CD4-positive, alpha-beta T cell (primary cell): ENCODE results near the gene GAS7. TPM values are rescaled to one million over a fixed set of nuclear protein-coding genes. Genes with fewer than 3 reads are reported as not detected.

Source experiments
- ATAC-seq: fragments of 200-7000 bp; cut with Tn5 transposase; one replicate; pipeline ENCODE4 v1.10.0; 2022; ENCODE audit warnings: mild to moderate bottlenecking; ENCODE audit not compliant: poor library complexity
- CTCF ChIA-PET: fragments of 350-600 bp; sonication (Branson Sonifier 250); formaldehyde crosslinking; loops from one replicate; lab custom pipeline; 2021; ENCODE audit warnings: antibody characterized with exemption, inconsistent platforms; lab: Charles Lee
- POLR2A ChIA-PET: fragments of 350-600 bp; sonication (Branson Sonifier 250); formaldehyde crosslinking; loops from one replicate; lab custom pipeline; 2021; ENCODE audit warnings: antibody characterized with exemption, inconsistent platforms; lab: Charles Lee
- DNase-seq, 14 experiments: peaks; one replicate each; pipeline ENCODE4 v3.0.0-alpha.2; 2013 to 2020; ENCODE audit warnings: mixed read lengths in 2 of 14
- H3K27ac ChIP-seq, 2 donors: one replicate each; pipeline versions ENCODE4 v1.5.1 to v1.7.0; 2013; ENCODE audit warnings: low read length in 2 of 2, low read depth in 1 of 2, mild to moderate bottlenecking in 1 of 2
- H3K27me3 ChIP-seq, 2 experiments: 1 replicate in 1 of 2; 2 replicates in 1 of 2; pipeline versions ENCODE4 v1.6.1 to v1.7.0; 2013; ENCODE audit warnings: low read length in 2 of 2, control low read depth in 1 of 2, mild to moderate bottlenecking in 1 of 2, moderate library complexity in 1 of 2; ENCODE audit not compliant: insufficient read depth in 2 of 2, control insufficient read depth in 1 of 2
- H3K36me3 ChIP-seq: one replicate; pipeline ENCODE4 v1.6.1; 2013; ENCODE audit warnings: low read length, control low read depth; ENCODE audit not compliant: insufficient read depth
- H3K4me1 ChIP-seq: one replicate; pipeline ENCODE4 v1.6.1; 2013; ENCODE audit warnings: low read length, control low read depth; ENCODE audit not compliant: insufficient read depth
- H3K4me3 ChIP-seq: one replicate; pipeline ENCODE4 v1.5.1; 2013; ENCODE audit warnings: mild to moderate bottlenecking, low read length, moderate library complexity
- H3K9me3 ChIP-seq, 2 experiments: 1 replicate in 1 of 2; 2 replicates in 1 of 2; pipeline versions ENCODE4 v1.6.1 to v1.7.0; 2013; ENCODE audit warnings: low read length in 2 of 2, mild to moderate bottlenecking in 2 of 2, control low read depth in 1 of 2, moderate library complexity in 1 of 2; ENCODE audit not compliant: control insufficient read depth in 1 of 2, insufficient read depth in 1 of 2
- H3K27ac Mint-ChIP-seq: one replicate; pipeline ENCODE4 v1.8.0; 2020; ENCODE audit warnings: mixed read lengths
- H3K27me3 Mint-ChIP-seq: one replicate; pipeline ENCODE4 v1.8.0; 2021; ENCODE audit warnings: mixed read lengths
- H3K36me3 Mint-ChIP-seq: one replicate; pipeline ENCODE4 v1.8.0; 2021; ENCODE audit warnings: low read depth, mixed read lengths
- H3K4me1 Mint-ChIP-seq: one replicate; pipeline ENCODE4 v1.8.0; 2021; ENCODE audit warnings: low read depth, mixed read lengths
- H3K4me3 Mint-ChIP-seq: one replicate; pipeline ENCODE4 v1.8.0; 2020; ENCODE audit warnings: mild to moderate bottlenecking, mixed read lengths
- H3K9me3 Mint-ChIP-seq: one replicate; pipeline ENCODE4 v1.8.0; 2020; ENCODE audit warnings: mixed read lengths
- intact Hi-C, 2 experiments: fragments of 100-400 bp; cut with DNase I in 1 of 2; cut with micrococcal nuclease in 1 of 2; formaldehyde crosslinking; loops; one replicate each; pipeline versions ENCODE4 v1.15.1 to v1.9.0; 2023 to 2025; cut with DNase I, micrococcal nuclease
- total RNA-seq, 174 experiments: library from RNA in 2 of 174; stranded (reverse) in 2 of 174; gene quantifications; one replicate each; pipeline ENCODE4 v1.2.3 and lab custom pipeline; 2021 to 2026
- TF ChIP-seq, protein P1 (sequence below): fragments of 200-600 bp; IDR thresholded peaks from one replicate; pipeline ENCODE4 v1.8.0; 2022; ENCODE audit warnings: antibody characterized with exemption, mild to moderate bottlenecking

GAS7 gene
- total RNA-seq, 2 experiments from 2014 or later, result 1.8 to 3.4 TPM

DNA sequence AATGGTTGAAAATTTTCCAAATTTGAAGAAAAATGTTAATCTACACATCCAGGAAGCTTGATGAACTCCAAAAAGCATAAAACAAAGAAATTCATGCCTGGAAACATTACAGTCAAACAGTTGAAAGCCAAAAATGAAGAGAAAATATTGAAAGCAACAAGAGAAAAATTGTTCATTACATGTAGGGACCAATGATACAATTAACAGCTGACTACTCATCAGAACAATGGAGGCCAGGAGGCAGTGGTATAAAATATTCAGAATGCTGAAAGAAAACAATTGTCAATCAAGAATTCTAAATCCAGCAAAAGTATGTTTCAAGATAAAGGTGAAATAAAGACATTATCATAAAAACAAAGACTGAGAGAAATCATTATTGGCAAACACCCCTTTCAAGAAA is 315.0 kb downstream of the GAS7 start:
- intact Hi-C loops, result no loop called here
- Mint-ChIP-seq H3K4me1 (no peaks in the 10 kb centered on the region), H3K4me3 (no peak overlapping the region), H3K27ac (no peak overlapping the region), H3K9me3 (peaks cover 2% of the 10 kb centered on the region), H3K36me3 (no peaks in the 10 kb centered on the region), H3K27me3 (peaks cover 12% of the 10 kb centered on the region)
- Histone ChIP-seq H3K4me1 (no peaks in the 10 kb centered on the region), H3K27me3 (no peaks in the 10 kb centered on the region), H3K9me3 (peaks cover 9 to 10% of the 10 kb centered on the region in 2 experiments), H3K4me3 (no peak overlapping the region), H3K27ac (no peak overlapping the region), H3K36me3 (no peaks in the 10 kb centered on the region)
- ChIA-PET CTCF (no interaction called here), POLR2A (no interaction called here)
- DNase-seq (no peak), ATAC-seq (no peak)
- TF ChIP-seq, protein P1, sequence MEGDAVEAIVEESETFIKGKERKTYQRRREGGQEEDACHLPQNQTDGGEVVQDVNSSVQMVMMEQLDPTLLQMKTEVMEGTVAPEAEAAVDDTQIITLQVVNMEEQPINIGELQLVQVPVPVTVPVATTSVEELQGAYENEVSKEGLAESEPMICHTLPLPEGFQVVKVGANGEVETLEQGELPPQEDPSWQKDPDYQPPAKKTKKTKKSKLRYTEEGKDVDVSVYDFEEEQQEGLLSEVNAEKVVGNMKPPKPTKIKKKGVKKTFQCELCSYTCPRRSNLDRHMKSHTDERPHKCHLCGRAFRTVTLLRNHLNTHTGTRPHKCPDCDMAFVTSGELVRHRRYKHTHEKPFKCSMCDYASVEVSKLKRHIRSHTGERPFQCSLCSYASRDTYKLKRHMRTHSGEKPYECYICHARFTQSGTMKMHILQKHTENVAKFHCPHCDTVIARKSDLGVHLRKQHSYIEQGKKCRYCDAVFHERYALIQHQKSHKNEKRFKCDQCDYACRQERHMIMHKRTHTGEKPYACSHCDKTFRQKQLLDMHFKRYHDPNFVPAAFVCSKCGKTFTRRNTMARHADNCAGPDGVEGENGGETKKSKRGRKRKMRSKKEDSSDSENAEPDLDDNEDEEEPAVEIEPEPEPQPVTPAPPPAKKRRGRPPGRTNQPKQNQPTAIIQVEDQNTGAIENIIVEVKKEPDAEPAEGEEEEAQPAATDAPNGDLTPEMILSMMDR, result no peak

DNA sequence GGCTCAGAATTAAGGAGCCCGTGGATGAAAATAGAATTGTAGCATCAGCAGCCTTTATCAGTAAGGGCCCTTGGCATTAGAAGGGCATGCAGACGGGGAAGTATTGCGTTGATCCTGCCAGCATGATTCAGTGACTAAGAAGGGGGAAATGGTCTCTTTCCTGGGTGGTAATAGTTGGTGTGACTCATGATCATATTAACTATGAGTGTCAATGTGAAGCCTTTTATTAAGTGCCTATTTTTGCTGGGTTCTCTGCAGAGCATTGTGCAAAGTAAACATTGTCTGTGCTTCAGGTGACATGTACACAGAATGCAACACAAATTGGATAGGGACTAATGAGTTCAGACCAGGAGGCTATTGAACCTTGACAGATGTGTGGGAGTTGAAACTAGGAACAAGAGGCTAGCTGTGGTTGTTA is 317.8 kb downstream of the GAS7 start:
- Mint-ChIP-seq H3K36me3 (no peaks in the 10 kb centered on the region), H3K9me3 (peaks cover 2% of the 10 kb centered on the region), H3K4me3 (no peak overlapping the region), H3K27ac (no peak overlapping the region), H3K27me3 (peaks cover 23% of the 10 kb centered on the region), H3K4me1 (no peaks in the 10 kb centered on the region)
- intact Hi-C loops, result no loop called here
- Histone ChIP-seq H3K36me3 (no peaks in the 10 kb centered on the region), H3K27ac (no peak overlapping the region), H3K9me3 (peaks cover 9 to 10% of the 10 kb centered on the region in 2 experiments), H3K4me3 (no peak overlapping the region), H3K4me1 (no peaks in the 10 kb centered on the region), H3K27me3 (no peaks in the 10 kb centered on the region)
- peak in 2 of 14 experiments; percentile 34 to 36 for DNase-seq
- ATAC-seq, result no peak
- TF ChIP-seq, protein P1, result no peak
- ChIA-PET POLR2A (no interaction called here), CTCF (no interaction called here)

DNA sequence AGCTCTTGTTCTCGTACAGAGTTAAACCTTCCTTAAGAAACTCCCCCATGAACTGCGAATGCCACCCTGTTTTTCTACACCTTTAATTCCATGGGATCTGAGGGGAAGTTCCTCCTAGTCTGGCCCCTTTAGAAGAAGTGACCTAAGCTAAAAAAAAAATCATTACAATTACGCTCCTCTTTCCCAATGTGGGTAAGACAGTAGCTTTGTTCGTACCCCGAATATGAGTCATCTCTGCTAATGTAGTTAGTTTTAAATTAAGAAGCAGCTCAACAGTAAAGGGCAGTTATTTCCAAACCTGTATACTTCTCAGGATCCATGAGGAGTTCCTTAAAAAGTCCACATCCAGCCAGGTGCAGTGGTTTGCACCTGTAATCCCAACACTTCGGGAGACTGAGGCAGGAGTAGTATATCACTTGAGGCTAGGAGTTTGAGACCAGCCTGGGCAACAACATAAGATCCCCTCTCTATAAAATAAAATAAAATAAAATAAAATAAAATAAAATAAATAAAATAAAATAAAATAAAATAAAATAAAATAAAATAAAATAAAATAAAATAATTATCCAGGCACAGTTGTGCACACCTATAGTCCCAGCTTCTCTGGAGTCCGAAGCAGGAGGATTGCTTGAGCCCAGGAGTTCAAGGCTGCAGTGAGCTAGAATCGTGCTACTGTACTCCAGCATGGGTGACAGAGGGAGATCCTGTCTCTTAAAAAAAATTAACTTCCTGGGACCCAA is 319.4 kb downstream of the GAS7 start:
- POLR2A ChIA-PET, result no interaction called here
- no peak overlapping the region for H3K27ac Mint-ChIP-seq
- H3K27ac ChIP-seq, result no peak overlapping the region

More for the DNA sequence above, 319.4 kb downstream of the GAS7 start:
- Histone ChIP-seq H3K9me3 (peaks cover 6 to 10% of the 10 kb centered on the region in 2 experiments), H3K36me3 (no peaks in the 10 kb centered on the region), H3K27me3 (no peaks in the 10 kb centered on the region), H3K4me1 (no peaks in the 10 kb centered on the region), H3K4me3 (no peak overlapping the region)
- no peaks in the 10 kb centered on the region for H3K36me3 Mint-ChIP-seq
- no peak overlapping the region for H3K4me3 Mint-ChIP-seq
- ATAC-seq, result no peak
- no peaks in the 10 kb centered on the region for H3K4me1 Mint-ChIP-seq
- DNase-seq, result no peak
- peaks cover 2% of the 10 kb centered on the region for H3K9me3 Mint-ChIP-seq
- H3K27me3 Mint-ChIP-seq, result peaks cover 33% of the 10 kb centered on the region
- intact Hi-C loops, result no loop called here
- CTCF ChIA-PET, result no interaction called here
- TF ChIP-seq, protein P1, result no peak
